Measurements from ENCODE around the gene TLR7.

DNA sequence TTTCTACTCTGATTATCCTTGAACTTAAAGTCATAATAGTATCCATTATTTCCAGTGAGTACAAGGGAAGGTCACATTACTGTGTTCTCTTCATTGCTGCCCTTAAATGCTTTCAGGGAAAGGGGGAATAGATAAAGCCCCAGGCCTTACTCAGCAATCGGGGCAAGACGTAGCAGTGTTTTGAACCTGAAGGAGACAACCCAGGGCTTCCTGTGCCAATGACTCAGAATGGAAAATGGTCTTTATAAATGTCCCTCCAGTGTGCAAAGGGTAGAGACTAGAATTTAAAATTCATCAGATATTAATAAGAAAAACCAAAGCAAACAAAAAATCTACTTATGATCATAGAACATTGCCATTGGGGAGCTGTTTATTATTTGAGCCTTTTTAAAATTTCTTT is 63.3 kb downstream of the TLR7 start:
- TF ChIP-seq ZNF571 (tag by site-specific recombination; IDR thresholded peaks at IDR 0.05) = no peak
- TF ChIP-seq, protein P1, sequence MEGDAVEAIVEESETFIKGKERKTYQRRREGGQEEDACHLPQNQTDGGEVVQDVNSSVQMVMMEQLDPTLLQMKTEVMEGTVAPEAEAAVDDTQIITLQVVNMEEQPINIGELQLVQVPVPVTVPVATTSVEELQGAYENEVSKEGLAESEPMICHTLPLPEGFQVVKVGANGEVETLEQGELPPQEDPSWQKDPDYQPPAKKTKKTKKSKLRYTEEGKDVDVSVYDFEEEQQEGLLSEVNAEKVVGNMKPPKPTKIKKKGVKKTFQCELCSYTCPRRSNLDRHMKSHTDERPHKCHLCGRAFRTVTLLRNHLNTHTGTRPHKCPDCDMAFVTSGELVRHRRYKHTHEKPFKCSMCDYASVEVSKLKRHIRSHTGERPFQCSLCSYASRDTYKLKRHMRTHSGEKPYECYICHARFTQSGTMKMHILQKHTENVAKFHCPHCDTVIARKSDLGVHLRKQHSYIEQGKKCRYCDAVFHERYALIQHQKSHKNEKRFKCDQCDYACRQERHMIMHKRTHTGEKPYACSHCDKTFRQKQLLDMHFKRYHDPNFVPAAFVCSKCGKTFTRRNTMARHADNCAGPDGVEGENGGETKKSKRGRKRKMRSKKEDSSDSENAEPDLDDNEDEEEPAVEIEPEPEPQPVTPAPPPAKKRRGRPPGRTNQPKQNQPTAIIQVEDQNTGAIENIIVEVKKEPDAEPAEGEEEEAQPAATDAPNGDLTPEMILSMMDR (tag by site-specific recombination; IDR thresholded peaks at IDR 0.05) = no peak
- no peak for TF ChIP-seq ZBTB11 (tag by site-specific recombination; conservative IDR thresholded peaks at IDR 0.05; ENCODE audit: low read depth)
- TF ChIP-seq ZNF18 (tag by site-specific recombination; IDR thresholded peaks at IDR 0.05) = no peak
- no peak for TF ChIP-seq YY1 (tag by site-specific recombination; IDR thresholded peaks at IDR 0.05)
- no peak for TF ChIP-seq GLI4 (tag by site-specific recombination; IDR thresholded peaks at IDR 0.05)
- no peak for TF ChIP-seq ZFP41 (tag by site-specific recombination; IDR thresholded peaks at IDR 0.05; ENCODE audit: borderline replicate concordance)
- no peak for TF ChIP-seq ZFHX2 (tag by site-specific recombination; conservative IDR thresholded peaks at IDR 0.05)
- TF ChIP-seq WT1 (tag by site-specific recombination; IDR thresholded peaks at IDR 0.05) = no peak
- TF ChIP-seq ZNF658 (tag by site-specific recombination; IDR thresholded peaks at IDR 0.05) = no peak
- no peak for TF ChIP-seq ZNF76 (tag by site-specific recombination; IDR thresholded peaks at IDR 0.05; ENCODE audit: borderline replicate concordance, low read depth)
- TF ChIP-seq ZNF175 (tag by site-specific recombination; IDR thresholded peaks at IDR 0.05) = no peak
- TF ChIP-seq ZNF777 (tag by site-specific recombination; IDR thresholded peaks at IDR 0.05; ENCODE audit: borderline replicate concordance) = no peak

Data from HEK293 (cell line).